ENCODE results near the gene TANC1.

- TF ChIP-seq, protein P1, sequence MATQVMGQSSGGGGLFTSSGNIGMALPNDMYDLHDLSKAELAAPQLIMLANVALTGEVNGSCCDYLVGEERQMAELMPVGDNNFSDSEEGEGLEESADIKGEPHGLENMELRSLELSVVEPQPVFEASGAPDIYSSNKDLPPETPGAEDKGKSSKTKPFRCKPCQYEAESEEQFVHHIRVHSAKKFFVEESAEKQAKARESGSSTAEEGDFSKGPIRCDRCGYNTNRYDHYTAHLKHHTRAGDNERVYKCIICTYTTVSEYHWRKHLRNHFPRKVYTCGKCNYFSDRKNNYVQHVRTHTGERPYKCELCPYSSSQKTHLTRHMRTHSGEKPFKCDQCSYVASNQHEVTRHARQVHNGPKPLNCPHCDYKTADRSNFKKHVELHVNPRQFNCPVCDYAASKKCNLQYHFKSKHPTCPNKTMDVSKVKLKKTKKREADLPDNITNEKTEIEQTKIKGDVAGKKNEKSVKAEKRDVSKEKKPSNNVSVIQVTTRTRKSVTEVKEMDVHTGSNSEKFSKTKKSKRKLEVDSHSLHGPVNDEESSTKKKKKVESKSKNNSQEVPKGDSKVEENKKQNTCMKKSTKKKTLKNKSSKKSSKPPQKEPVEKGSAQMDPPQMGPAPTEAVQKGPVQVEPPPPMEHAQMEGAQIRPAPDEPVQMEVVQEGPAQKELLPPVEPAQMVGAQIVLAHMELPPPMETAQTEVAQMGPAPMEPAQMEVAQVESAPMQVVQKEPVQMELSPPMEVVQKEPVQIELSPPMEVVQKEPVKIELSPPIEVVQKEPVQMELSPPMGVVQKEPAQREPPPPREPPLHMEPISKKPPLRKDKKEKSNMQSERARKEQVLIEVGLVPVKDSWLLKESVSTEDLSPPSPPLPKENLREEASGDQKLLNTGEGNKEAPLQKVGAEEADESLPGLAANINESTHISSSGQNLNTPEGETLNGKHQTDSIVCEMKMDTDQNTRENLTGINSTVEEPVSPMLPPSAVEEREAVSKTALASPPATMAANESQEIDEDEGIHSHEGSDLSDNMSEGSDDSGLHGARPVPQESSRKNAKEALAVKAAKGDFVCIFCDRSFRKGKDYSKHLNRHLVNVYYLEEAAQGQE (IDR thresholded peaks at IDR 0.05; ENCODE audit: unreplicated experiment) = no peak
- TF ChIP-seq CTCF (conservative IDR thresholded peaks at IDR 0.05; ENCODE audit: low read depth in 2 of 2) = no peak
These were observed 224.0 kb downstream of the TANC1 start for GRCh38 chr2:159192371-159192918.
